ENCODE results near the gene FOXP2. TPM values are rescaled to one million over a fixed set of nuclear protein-coding genes. Genes with fewer than 3 reads are reported as not detected.
"Not testable (repeated sequence)": the region's sequence is repeated elsewhere in the genome, so short reads cannot be mapped to it uniquely, and the experiment has no call there.

The FOXP2 gene
- total RNA-seq, 1 donor from 2014 or later = 4.4 TPM

- ATAC-seq (no peak), DNase-seq (ENCODE audit: low spot score) (no peak)
Observed at GRCh38 chr7:114419441-114420272, 5.0 kb downstream of the FOXP2 start.

- no peak for DNase-seq (ENCODE audit: low spot score)
- peak; percentile 43 for ATAC-seq
Observed at GRCh38 chr7:114422507-114423501, 8.2 kb downstream of the FOXP2 start.

GRCh38 chr7:114426382-114426781 lies 11.8 kb downstream of the FOXP2 start:
- no peak for DNase-seq (ENCODE audit: low spot score)
- ATAC-seq = no peak

- DNase-seq (ENCODE audit: low spot score) = no peak
- ATAC-seq = peak; percentile 23
Observed at GRCh38 chr7:114426824-114427223, 12.2 kb downstream of the FOXP2 start.

GRCh38 chr7:114428211-114428610 lies 13.6 kb downstream of the FOXP2 start:
- no peak for ATAC-seq

GRCh38 chr7:114431189-114431588 lies 16.6 kb downstream of the FOXP2 start:
- DNase-seq (ENCODE audit: low spot score) = no peak
- no peak for ATAC-seq

More at GRCh38 chr7:114428211-114428610, 13.6 kb downstream of the FOXP2 start:
- no peak for DNase-seq (ENCODE audit: low spot score)

- ATAC-seq = no peak
Observed at GRCh38 chr7:114432061-114432460, 17.4 kb downstream of the FOXP2 start.

GRCh38 chr7:114432703-114433102 lies 18.1 kb downstream of the FOXP2 start:
- DNase-seq (ENCODE audit: low spot score) = no peak
- ATAC-seq = no peak

More at GRCh38 chr7:114432061-114432460, 17.4 kb downstream of the FOXP2 start:
- no peak for DNase-seq (ENCODE audit: low spot score)

- DNase-seq (ENCODE audit: low spot score) = no peak
Observed at GRCh38 chr7:114439581-114439980, 25.0 kb downstream of the FOXP2 start.

GRCh38 chr7:114440927-114441326 lies 26.3 kb downstream of the FOXP2 start:
- not testable (repeated sequence) for ATAC-seq; DNase-seq (ENCODE audit: low spot score)

More at GRCh38 chr7:114439581-114439980, 25.0 kb downstream of the FOXP2 start:
- ATAC-seq = no peak

- DNase-seq (ENCODE audit: low spot score) = no peak
Observed at GRCh38 chr7:114444196-114444595, 29.6 kb downstream of the FOXP2 start.

GRCh38 chr7:114450431-114450830 lies 35.8 kb downstream of the FOXP2 start:
- ATAC-seq = no peak

More at GRCh38 chr7:114444196-114444595, 29.6 kb downstream of the FOXP2 start:
- no peak for ATAC-seq

GRCh38 chr7:114459574-114459973 lies 45.0 kb downstream of the FOXP2 start:
- no peak for ATAC-seq
- no peak for DNase-seq (ENCODE audit: low spot score)

More at GRCh38 chr7:114450431-114450830, 35.8 kb downstream of the FOXP2 start:
- no peak for DNase-seq (ENCODE audit: low spot score)

GRCh38 chr7:114460021-114460420 lies 45.4 kb downstream of the FOXP2 start:
- no peak for ATAC-seq
- no peak for DNase-seq (ENCODE audit: low spot score)

- DNase-seq (ENCODE audit: low spot score) (no peak), ATAC-seq (no peak)
Observed at GRCh38 chr7:114466917-114467316, 52.3 kb downstream of the FOXP2 start.

- ATAC-seq (no peak), DNase-seq (ENCODE audit: low spot score) (no peak)
Observed at GRCh38 chr7:114468844-114469243, 54.2 kb downstream of the FOXP2 start.

- no peak for ATAC-seq
- DNase-seq (ENCODE audit: low spot score) = no peak
Observed at GRCh38 chr7:114472896-114473512, 58.4 kb downstream of the FOXP2 start.

- ATAC-seq (no peak), DNase-seq (ENCODE audit: low spot score) (no peak)
Observed at GRCh38 chr7:114478384-114478783, 63.8 kb downstream of the FOXP2 start.

- ATAC-seq = no peak
- no peak for DNase-seq (ENCODE audit: low spot score)
Observed at GRCh38 chr7:114481999-114482398, 67.4 kb downstream of the FOXP2 start.

GRCh38 chr7:114484226-114484625 lies 69.6 kb downstream of the FOXP2 start:
- ATAC-seq = no peak

GRCh38 chr7:114487174-114487573 lies 72.6 kb downstream of the FOXP2 start:
- ATAC-seq (no peak), DNase-seq (ENCODE audit: low spot score) (no peak)

More at GRCh38 chr7:114484226-114484625, 69.6 kb downstream of the FOXP2 start:
- no peak for DNase-seq (ENCODE audit: low spot score)
